GM12892 (cell line): Measurements from ENCODE around the gene SLC9A9.

Experiments
- DNase-seq: peaks from one replicate; pipeline ENCODE4 v3.0.0; 2011; ENCODE audit not compliant: insufficient read length
- FAIRE-seq: peaks from 2 replicates; lab custom pipeline; 2011; peaks lifted over from hg19 to GRCh38; lab: Jason Lieb, UNC
- POLR2A ChIP-seq: IDR thresholded peaks from 2 replicates; pipeline ENCODE4 v1.6.1; 2011; ENCODE audit warnings: low read depth, low read length, control low read depth
- POLR2AphosphoS5 ChIP-seq: IDR thresholded peaks from 2 replicates; pipeline ENCODE4 v1.6.1; 2011; ENCODE audit warnings: low read depth, low read length, control low read depth
- TAF1 ChIP-seq: IDR thresholded peaks from 2 replicates; pipeline ENCODE4 v1.6.1; 2011; ENCODE audit warnings: low read depth, mild to moderate bottlenecking, control low read depth, low read length, borderline replicate concordance

SLC9A9 gene

GRCh38 chr3:143430568-143430967, 417.7 kb downstream of the SLC9A9 start:
- TF ChIP-seq POLR2A (no peak), POLR2AphosphoS5 (no peak), TAF1 (no peak)
- DNase-seq (no peak), FAIRE-seq (no peak)

- no peak for TF ChIP-seq POLR2AphosphoS5
- no peak for TF ChIP-seq POLR2A
- no peak for TF ChIP-seq TAF1
- DNase-seq, result no peak
- FAIRE-seq, result peak; percentile 67
Measured at GRCh38 chr3:143429628-143430514, 418.4 kb downstream of the SLC9A9 start.

- FAIRE-seq (peak; percentile 21), DNase-seq (no peak)
- TF ChIP-seq TAF1, result no peak
- TF ChIP-seq POLR2AphosphoS5, result no peak
- no peak for TF ChIP-seq POLR2A
Measured at GRCh38 chr3:143428294-143428693, 420.0 kb downstream of the SLC9A9 start.

- DNase-seq (no peak), FAIRE-seq (no peak)
- TF ChIP-seq POLR2AphosphoS5 (no peak), TAF1 (no peak), POLR2A (no peak)
Measured at GRCh38 chr3:143427631-143428030, 420.6 kb downstream of the SLC9A9 start.

GRCh38 chr3:143424874-143425273, 423.4 kb downstream of the SLC9A9 start:
- no peak for DNase-seq
- TF ChIP-seq POLR2AphosphoS5 (no peak), POLR2A (no peak), TAF1 (no peak)
- FAIRE-seq, result no peak

- FAIRE-seq (no peak), DNase-seq (no peak)
- TF ChIP-seq POLR2AphosphoS5 (no peak), TAF1 (no peak), POLR2A (no peak)
Measured at GRCh38 chr3:143421556-143421955, 426.7 kb downstream of the SLC9A9 start.

GRCh38 chr3:143419611-143420010, 428.7 kb downstream of the SLC9A9 start:
- TF ChIP-seq TAF1, result no peak
- TF ChIP-seq POLR2A, result no peak
- no peak for DNase-seq
- no peak for FAIRE-seq

GRCh38 chr3:143418391-143418790, 429.9 kb downstream of the SLC9A9 start:
- DNase-seq, result no peak
- FAIRE-seq, result no peak
- no peak for TF ChIP-seq POLR2A
- no peak for TF ChIP-seq TAF1
- no peak for TF ChIP-seq POLR2AphosphoS5

- FAIRE-seq (no peak), DNase-seq (no peak)
- TF ChIP-seq POLR2AphosphoS5 (no peak), POLR2A (no peak), TAF1 (no peak)
Measured at GRCh38 chr3:143416229-143416628, 432.0 kb downstream of the SLC9A9 start.

GRCh38 chr3:143414571-143415253, 433.6 kb downstream of the SLC9A9 start:
- TF ChIP-seq POLR2AphosphoS5 (no peak), TAF1 (no peak), POLR2A (no peak)
- no peak for DNase-seq
- FAIRE-seq, result peak; percentile 60

GRCh38 chr3:143413372-143413771, 434.9 kb downstream of the SLC9A9 start:
- no peak for FAIRE-seq
- DNase-seq, result no peak
- TF ChIP-seq POLR2A, result no peak
- no peak for TF ChIP-seq POLR2AphosphoS5
- no peak for TF ChIP-seq TAF1
